Measurements from ENCODE around the gene CMSS1.

CMSS1 gene

DNA sequence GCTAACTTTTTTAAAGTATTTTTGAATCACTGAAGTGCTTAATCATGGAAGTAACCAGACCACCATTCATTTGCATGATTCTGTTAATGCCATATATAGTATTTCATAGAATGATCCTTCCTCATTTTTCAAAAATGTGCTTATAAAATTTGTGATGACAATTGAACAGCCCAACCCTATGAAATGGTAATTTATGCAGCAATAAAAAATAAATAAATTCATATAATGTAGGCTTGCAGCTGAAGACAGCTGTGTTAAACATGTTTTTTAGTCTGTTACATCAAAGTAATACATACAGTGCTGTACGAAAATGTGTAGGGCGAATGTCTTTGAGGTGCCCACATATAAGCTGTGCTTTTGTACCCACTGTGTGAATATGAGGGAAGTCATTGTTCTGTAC lies 165.0 kb downstream of the CMSS1 start:
- H3K4me3 ChIP-seq (ENCODE audit: low read depth, low read length), result no peak overlapping the region
- no peak for TF ChIP-seq CTCF (IDR thresholded peaks at IDR 0.05; ENCODE audit: low read depth, low read length, missing control alignments)
- no peak for DNase-seq (ENCODE audit: low read depth)
- in situ Hi-C loops (cut with HindIII; ENCODE audit: low sequenced_read_pairs), result no loop called here

DNA sequence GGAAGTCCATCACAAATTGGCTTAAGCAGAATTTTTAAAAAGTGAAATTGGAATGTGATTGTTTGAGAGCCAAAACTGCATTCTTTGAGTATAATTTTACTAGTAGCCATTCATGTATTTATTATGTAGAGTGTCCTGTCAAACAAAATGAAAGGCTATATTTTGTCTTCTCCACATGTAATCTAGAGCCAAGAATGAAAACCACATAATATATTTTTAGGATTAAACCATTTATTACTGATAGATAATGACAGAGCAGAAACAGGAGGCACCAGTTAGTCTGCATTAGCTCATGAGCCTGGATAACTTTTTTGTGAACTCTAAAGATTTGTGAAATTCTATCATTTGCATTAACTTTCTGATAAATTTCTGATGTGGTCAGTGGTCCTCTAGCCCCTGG lies 166.5 kb downstream of the CMSS1 start:
- in situ Hi-C loops (cut with HindIII; ENCODE audit: low sequenced_read_pairs), result no loop called here
- H3K4me3 ChIP-seq (ENCODE audit: low read depth, low read length), result no peak overlapping the region
- no peak for TF ChIP-seq CTCF (IDR thresholded peaks at IDR 0.05; ENCODE audit: low read depth, low read length, missing control alignments)
- DNase-seq (ENCODE audit: low read depth), result no peak

- in situ Hi-C loops (cut with HindIII; ENCODE audit: low sequenced_read_pairs), result no loop called here
- no peak for TF ChIP-seq CTCF (IDR thresholded peaks at IDR 0.05; ENCODE audit: low read depth, low read length, missing control alignments)
- no peak for DNase-seq (ENCODE audit: low read depth)
Observed at GRCh38 chr3:99984668-99985067, 167.0 kb downstream of the CMSS1 start.

DNA sequence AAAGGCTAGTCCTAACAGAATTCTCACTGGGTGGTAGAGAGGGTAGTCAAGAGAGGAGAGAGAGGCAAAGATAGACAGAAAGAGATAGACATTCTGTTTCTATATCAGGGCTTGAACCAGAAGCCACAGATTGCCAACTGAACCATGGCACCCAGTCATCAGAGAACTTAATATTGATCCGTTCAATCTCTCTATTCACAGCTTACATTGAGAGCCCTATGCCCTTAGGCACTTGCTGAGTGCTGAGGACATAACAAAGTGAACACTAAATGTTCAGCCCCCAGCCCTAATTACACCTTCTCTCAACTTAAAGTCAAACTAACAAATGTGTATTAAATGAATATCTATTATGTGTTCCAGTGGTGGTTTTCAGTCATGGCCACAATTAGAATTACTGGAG lies 172.5 kb downstream of the CMSS1 start:
- TF ChIP-seq CTCF (IDR thresholded peaks at IDR 0.05; ENCODE audit: low read depth, low read length, missing control alignments), result no peak
- in situ Hi-C loops (cut with HindIII; ENCODE audit: low sequenced_read_pairs), result no loop called here
- no peak overlapping the region for H3K4me3 ChIP-seq (ENCODE audit: low read depth, low read length)
- no peak for DNase-seq (ENCODE audit: low read depth)

More at GRCh38 chr3:99984668-99985067, 167.0 kb downstream of the CMSS1 start:
- H3K4me3 ChIP-seq (ENCODE audit: low read depth, low read length), result no peak overlapping the region

- no peak overlapping the region for H3K4me3 ChIP-seq (ENCODE audit: low read depth, low read length)
- no peak for TF ChIP-seq CTCF (IDR thresholded peaks at IDR 0.05; ENCODE audit: low read depth, low read length, missing control alignments)
- in situ Hi-C loops (cut with HindIII; ENCODE audit: low sequenced_read_pairs), result no loop called here
- no peak for DNase-seq (ENCODE audit: low read depth)
Observed at GRCh38 chr3:99997293-99997692, 179.6 kb downstream of the CMSS1 start.

- H3K4me3 ChIP-seq (ENCODE audit: low read depth, low read length), result no peak overlapping the region
- in situ Hi-C loops (cut with HindIII; ENCODE audit: low sequenced_read_pairs), result no loop called here
- no peak for DNase-seq (ENCODE audit: low read depth)
- TF ChIP-seq CTCF (IDR thresholded peaks at IDR 0.05; ENCODE audit: low read depth, low read length, missing control alignments), result no peak
Observed at GRCh38 chr3:99999536-99999935, 181.9 kb downstream of the CMSS1 start.

DNA sequence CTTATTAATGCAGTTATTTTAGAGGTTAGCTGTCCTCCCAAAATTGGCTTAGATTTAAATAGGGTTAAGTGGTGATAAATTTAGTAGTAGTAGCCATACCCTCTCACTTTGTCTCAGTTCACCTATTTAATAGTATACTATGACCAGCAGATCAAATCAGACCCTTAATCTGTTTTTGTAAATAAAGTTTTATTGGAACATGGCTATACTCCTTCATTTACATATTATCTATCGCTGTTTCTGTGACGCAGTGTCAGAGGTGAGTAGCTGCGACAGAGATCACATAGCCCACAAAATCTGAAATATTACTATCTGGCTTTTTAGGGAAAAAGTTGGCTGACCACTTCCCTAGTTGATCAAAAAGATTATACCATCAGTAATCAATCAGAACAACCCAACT lies 183.4 kb downstream of the CMSS1 start:
- H3K4me3 ChIP-seq (ENCODE audit: low read depth, low read length), result no peak overlapping the region
- TF ChIP-seq CTCF (IDR thresholded peaks at IDR 0.05; ENCODE audit: low read depth, low read length, missing control alignments), result no peak
- in situ Hi-C loops (cut with HindIII; ENCODE audit: low sequenced_read_pairs), result no loop called here
- no peak for DNase-seq (ENCODE audit: low read depth)
